Measurements from ENCODE around the gene ZCWPW1.

The ZCWPW1 gene

GRCh38 chr7:100428199-100428966 lies at the start of gene ZCWPW1:
TSS of gene ZCWPW1 (minus strand) at chr7:100428703. CDS start at chr7:100420649, 8,054 bp downstream.
- no peak; the same call in 1 of the 2 replicates for TF ChIP-seq CTCF (conservative IDR thresholded peaks at IDR 0.05)
- peak within 1 kb of the TSS; percentile 100 for H3K27ac ChIP-seq

GRCh38 chr7:100477871-100478267 lies 49.4 kb upstream of the ZCWPW1 start:
- TF ChIP-seq CTCF (conservative IDR thresholded peaks at IDR 0.05) = no peak
- H3K27ac ChIP-seq = peak overlapping the region; percentile 97

GRCh38 chr7:100476903-100477870 lies 48.7 kb upstream of the ZCWPW1 start:
- TF ChIP-seq CTCF (conservative IDR thresholded peaks at IDR 0.05) = peak; percentile 45
- peak overlapping the region; percentile 97 for H3K27ac ChIP-seq

GRCh38 chr7:100476101-100476780 lies 47.7 kb upstream of the ZCWPW1 start:
- TF ChIP-seq CTCF (conservative IDR thresholded peaks at IDR 0.05) = no peak

GRCh38 chr7:100475549-100475948 lies 47.0 kb upstream of the ZCWPW1 start:
- H3K27ac ChIP-seq = peak overlapping the region; percentile 97; the same call in 1 of the 2 replicates

More at GRCh38 chr7:100476101-100476780, 47.7 kb upstream of the ZCWPW1 start:
- peak overlapping the region; percentile 97; the same call in 1 of the 2 replicates for H3K27ac ChIP-seq

GRCh38 chr7:100472854-100473499 lies 44.5 kb upstream of the ZCWPW1 start:
- no peak for TF ChIP-seq CTCF (conservative IDR thresholded peaks at IDR 0.05)
- peak overlapping the region; percentile 97; the same call in 1 of the 2 replicates for H3K27ac ChIP-seq

More at GRCh38 chr7:100475549-100475948, 47.0 kb upstream of the ZCWPW1 start:
- TF ChIP-seq CTCF (conservative IDR thresholded peaks at IDR 0.05) = no peak

Data from VCaP (cell line).